RPMI7951 (cell line): ENCODE data around the gene TBX19. TPM values are rescaled to one million over a fixed set of nuclear protein-coding genes. Genes with fewer than 3 reads are reported as not detected.
"Not testable (repeated sequence)": the region's sequence is repeated elsewhere in the genome, so short reads cannot be mapped to it uniquely, and the experiment has no call there.

Source experiments
- DNase-seq: peaks from one replicate; pipeline ENCODE4 v3.0.0-alpha.2; 2012; ENCODE audit warnings: low read depth
- total RNA-seq: library from RNA; depleted of rRNA; stranded (reverse); fragments of >200 nt; shearing (Covaris generic); gene quantifications from 2 replicates; pipeline ENCODE4 v1.2.3, GENCODE V29; 2014; rRNA removed

TBX19 gene
- total RNA-seq, 1 experiment from 2014 or later = 0.84 TPM

DNA sequence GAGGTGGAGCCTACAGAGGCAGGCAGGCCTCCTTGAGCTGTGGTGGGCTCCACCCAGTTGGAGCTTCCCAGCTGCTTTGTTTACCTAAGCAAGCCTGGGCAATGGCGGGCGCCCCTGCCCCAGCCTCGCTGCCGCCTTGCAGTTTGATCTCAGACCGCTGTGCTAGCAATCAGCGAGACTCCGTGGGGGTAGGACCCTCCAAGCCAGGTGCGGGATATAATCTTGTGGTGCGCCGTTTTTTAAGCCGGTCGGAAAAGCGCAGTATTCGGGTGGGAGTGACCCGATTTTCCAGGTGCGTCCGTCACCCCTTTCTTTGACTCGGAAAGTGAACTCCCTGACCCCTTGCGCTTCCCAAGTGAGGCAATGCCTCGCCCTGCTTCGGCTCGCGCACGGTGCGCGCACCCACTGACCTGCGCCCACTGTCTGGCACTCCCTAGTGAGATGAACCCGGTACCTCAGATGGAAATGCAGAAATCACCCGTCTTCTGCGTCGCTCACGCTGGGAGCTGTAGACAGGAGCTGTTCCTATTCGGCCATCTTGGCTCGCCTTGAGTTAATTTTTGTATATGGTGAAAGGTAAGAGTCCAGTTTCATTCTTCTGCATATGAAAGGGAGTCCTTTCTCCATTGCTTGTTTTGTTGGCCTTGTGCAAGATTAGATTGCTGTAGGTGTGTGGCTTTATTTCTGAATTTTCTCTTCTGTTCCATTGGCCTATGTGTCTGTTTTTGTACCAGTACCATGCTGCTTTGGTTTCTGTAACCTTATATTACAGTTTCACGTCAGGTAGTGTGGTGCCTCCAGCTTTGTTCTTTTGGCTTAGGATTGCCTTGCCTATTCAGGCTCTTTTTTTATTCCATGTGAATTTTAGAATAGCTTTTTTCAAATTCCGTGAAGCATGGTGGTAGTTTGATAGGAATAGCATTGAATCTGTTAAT, 73.9 kb downstream of the TBX19 start:
- DNase-seq = not testable (repeated sequence)

DNA sequence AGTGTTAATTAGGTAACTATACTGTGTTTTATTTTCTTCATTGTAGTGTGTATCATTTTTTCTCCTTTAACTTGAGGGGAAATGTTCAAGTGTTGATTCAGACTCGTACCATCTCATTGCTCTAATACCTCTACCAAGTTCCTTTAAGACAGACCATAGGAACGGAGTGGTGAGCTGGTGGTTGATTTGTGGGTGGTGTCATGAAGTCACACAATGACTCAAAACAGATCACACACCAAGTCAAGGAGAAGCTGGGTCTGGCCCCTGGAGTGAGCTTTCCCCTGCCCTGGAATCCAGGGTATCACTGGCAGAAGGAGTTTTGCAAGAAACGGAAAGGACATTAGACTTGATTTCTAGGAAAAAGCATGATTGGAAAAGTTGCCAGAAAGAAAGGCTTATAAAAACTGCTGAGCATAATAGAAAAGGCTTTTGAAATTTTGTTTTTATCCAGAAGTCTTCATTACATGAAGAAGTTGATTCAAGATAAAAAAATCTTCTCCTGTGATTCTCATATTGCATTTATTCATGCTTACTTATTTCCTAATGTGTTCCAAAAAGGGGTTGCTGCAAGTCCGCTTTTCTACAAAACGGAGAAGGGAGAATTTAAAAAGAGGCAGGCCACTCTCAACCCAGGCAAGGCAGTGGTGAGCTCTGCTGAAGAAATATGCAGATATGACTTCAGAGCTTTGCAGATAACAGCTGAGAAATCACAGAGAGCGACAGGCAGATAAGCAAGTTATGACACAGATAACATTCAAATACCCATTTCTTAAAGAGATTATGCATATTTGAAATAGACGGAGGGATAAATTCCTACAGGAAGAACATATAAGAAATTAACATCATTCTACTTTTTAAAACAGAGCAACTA, 79.7 kb downstream of the TBX19 start:
- no peak for DNase-seq

DNA sequence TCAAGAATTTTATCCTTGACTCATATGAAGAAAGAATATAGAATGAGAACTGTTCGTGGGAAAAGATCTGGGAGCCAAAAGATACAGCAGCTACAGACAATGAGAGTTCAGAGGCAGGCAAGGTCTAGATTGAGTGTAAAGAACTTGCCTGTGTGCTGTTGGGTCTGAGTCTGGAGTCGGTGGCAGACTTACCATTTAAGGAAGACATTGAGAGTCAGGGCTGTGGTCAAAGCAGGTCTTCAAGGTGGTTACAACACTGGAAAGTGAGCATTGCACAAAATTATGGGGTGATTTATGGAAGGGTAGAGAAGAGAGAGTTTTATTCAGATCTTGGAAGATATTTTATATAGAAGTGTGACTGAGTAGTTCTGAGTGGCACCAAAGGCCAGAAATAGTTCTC, 80.6 kb downstream of the TBX19 start:
- no peak for DNase-seq

DNA sequence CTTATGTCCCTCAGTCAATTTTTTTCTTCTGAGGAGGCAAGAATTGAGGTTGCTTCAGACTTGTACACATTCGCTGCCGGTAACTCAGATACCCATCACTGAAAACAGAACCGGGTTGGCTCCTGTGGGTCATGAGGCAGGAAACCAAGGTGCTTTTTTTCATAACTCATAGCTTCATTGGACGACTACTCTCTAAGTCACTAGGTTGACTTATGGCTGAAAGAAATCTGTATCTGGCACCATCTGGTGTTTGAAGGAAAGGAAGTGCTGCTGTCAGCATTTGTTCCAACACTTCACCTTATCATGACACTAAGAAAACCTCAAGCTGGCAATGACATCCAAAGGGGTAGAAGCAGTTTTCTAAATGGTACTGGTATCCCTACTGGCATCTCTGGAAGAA, 82.3 kb downstream of the TBX19 start:
- DNase-seq = peak; percentile 32

Other genes with a start within 250 kb of the TBX19 start
- 5.4 and 6.3 TPM in 2 replicates for gene GPR161, start 143.9 kb upstream of the TBX19 start, total RNA-seq
- gene TIPRL, start 101.9 kb upstream of the TBX19 start, total RNA-seq = 48.5 and 56.4 TPM in 2 replicates
- 22.4 and 23.2 TPM in 2 replicates for gene SFT2D2, start 54.9 kb upstream of the TBX19 start, total RNA-seq